Activated CD4-positive, alpha-beta T cell treated with anti-CD3 and anti-CD28 coated beads, Interleukin-2, Interleukin-4, amounts not matched to agents 100 ng/mL and 50 ng/mL, durations not matched to agents 16 hours and 8 hours (primary cell): Measurements from ENCODE around the gene MINDY4.

Source experiments
- DNase-seq: peaks from one replicate; pipeline ENCODE4 v3.0.0-alpha.2; 2020; ENCODE audit warnings: low spot score

Gene MINDY4

DNA sequence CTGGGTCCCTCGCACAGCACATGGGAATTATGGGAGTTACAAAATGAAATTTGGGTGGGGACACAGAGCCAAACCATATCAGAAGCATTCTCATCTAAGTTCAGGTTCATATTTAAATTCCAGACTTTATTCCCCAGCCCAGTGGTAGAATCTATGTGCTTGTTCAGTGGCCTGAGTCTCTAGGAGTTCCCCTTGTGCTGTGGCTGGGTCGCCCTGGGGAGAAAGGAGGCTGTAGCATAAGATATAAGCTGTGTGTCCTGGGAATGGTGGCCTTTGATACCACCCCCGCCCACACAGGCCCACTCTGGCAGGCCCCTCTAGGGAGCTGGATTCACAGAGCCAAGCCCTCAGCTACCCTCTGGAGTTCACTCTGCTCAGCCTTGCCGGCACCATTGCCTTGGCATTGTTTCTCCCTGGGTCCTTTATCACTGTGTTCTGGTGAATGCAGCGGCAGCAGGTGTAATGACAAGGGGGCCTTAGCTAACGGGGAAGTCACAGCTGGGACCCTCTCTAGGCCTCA lies 64.2 kb downstream of the MINDY4 start:
- DNase-seq: no peak

DNA sequence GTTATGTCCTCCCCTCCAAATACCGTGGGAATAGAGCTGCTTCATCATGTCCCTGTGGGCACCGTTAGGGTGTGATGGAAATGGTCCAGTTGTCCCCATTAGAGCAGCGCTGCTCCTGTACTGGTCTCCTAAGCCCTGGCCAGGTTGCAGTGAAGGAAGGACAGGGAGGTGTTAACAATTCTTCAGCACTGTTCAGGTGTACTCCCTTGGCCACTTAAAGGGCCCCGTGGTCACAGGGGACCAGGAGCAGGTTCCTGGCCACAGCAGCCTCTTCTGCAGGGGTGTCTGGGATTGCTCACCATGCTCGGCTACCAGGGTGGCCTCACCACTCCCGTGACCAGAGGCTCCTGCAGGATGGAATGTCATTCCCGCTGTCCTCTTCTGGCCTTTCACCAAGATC lies 65.8 kb downstream of the MINDY4 start:
- DNase-seq: no peak

DNA sequence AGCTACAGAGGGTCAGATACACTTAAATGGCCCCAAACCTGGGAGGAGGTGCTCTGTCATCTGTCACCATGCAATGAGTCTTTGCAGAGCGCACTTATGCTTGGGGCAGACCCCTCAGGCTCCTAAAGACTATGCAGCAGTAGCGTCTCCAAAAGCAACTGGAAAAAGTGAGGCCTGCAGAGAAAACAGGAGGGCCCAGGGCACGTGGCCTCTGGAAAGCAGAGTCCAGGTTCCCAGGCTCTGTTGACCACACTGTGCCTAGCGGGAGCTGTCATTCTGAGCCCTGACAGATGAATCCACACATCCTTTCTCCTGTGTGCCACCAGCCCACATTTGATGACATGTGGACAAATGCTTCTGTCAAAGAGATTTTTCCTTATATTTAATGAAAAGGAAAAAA lies 66.4 kb downstream of the MINDY4 start:
- no peak for DNase-seq

DNA sequence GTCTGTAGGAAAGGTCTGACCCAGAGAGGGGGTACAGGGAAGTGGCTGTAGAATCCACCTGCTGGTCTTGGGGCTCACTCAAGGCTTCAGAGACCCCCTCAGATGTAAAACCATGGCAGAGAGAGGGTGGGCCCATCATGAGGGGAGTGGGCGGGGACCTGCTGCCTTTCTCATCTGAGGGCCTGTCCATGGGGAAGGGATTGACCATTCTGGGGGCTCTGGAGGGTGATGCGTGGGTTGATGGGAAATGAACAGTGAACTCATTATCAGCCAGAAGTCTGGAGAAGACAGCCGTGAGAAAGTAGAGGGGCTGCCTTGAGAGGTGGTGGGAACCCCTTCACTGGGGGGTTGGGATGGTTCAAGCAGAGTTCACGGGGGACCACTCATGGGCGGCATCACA lies 66.8 kb downstream of the MINDY4 start:
- DNase-seq: no peak

DNA sequence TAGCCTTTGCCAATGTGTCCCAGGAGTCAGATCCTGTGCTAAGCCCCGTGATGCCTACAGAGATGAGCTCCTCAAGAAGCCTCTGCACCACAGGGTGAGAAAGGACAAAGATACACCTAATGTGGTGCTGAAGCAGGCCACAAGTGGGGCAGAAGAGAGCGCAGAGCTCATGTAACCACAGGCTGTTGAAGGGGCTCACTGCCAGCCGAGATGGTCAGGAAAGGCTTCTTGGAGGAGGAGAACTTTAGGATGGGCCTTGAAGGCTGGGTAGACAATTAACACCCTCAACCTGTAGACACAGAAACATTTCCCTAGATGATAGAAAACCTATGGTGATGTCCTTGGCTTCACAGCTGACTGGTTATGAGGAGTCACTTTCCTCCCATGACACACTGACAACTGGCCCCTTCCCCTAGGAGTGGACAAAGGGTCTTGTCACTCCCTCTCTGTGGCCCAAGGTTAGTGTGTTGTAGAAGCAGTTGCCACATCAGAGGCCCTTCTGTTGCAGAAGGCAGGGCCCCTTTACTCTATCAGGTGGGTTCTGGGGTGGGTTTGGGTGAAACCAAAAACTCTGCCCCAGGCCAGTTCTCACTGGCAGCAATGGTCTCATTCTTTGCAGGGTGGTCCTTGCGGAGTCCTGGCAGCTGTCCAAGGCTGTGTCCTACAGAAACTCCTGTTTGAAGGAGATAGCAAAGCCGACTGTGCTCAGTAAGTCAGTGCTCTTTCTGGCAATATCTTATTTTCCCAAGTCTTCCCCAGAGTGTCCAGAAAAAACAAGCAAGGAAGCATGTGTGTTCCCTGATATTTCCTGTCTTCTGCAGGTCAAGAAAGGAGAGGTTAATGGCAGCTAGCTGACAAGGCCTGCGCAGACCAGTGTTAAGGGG lies 69.2 kb downstream of the MINDY4 start:
- DNase-seq: no peak

DNA sequence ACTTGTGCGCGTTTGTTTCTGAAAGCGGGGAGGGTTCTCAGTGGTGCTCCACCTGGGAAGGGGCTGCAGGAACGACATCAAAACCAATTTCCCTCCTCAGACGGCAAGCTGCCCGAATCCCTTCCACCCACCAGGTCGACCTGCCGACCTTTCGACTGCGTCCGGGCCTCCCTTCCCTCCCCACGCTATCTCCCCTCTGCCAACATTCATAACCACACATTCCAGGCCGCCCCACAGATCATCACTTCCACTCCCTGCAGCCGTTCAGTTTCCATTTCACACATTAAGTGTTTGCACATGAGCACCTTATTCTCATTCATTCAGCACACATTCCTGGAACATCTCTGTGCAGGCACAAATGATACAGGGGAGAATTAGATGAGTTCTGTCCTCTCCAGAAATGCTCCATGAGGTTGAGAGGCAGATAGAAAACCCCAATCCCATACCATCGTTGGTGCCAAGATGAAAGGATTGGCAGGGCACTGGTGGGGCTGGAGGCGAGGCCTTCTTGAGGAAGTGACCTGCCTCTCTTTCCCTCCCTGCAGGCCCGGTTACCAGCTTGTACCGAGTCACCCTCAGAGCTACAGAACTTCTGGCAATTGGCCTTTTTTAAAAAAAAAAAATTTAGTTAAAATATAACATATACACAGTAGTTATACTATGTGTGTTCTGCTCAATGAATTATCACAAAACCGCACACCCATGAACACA lies 70.0 kb downstream of the MINDY4 start:
- DNase-seq: no peak

DNA sequence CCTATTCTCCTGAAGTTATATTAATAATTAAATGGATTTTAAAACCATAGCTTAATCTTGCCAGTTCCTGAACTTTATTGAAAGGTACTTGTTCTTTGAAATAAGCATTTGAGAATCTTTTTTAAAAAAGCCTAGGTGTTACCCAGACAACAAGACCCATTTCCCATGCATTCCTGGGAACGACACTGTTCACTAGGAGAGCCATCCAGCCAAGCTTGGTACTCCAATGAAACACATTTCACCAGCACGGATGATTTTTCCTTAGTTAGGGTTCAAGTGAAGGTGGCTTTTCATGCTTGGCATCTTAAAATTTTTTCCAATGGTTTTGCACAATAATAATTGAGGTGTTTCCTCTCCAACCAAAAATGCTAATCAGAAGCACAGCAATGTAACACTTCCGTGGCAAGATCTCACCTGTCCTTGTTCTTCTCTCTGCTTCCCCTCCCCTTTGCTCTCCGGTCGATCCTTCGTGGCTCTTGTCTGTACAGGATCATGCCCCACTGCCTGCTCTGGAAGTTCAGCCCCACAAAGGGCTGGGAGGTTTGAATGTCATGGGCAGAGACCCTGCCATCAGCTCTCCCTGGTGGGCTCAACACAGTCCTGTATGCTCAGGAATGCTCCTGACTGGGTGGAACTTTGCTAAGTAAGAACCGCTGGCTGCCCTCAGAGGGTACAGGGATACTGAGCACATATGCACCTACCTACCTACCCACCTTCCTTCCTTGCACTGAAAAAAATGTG lies 70.8 kb downstream of the MINDY4 start:
- DNase-seq: no peak

DNA sequence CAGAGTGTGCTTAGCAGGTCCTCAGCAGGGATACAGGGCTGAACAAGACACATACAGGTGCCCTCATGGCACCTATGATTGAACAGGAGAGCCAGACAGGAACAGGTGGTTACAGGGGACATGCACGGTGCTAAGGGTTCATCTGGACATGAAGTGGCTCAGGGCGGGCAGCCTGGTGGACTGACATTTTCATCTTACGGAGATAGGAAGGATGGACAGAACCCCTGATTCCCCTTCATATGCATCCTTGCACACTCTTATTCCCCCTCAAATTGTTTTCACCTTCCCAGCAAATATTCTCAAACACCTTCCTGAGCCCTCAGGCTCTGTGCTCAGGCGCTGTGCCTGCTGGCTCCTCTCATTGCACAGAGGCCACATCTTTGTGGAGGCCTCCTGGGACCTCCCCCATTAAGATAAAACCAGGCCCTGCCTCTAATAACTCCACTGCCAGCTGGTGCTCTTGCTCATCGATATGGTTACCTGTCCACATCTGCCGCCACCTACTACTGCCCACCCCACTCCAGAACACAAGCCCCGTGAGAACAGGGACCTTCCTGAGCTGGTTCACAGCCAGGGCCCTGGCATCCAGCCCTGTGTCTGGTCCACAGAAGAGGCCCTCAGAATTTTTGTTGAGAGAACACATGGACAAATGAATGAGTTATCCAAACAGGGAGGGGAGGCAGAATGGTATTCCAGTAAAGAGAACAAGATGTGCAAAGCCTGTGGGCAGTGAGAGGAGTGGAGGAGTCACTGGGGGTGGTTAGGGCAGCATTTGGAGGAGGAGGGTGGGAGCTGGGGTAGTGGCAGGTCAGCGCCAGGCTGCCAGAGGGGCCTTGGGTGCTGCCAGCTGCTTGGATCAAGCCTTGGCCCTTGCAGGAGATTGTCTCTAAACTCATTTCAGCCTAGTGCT lies 71.6 kb downstream of the MINDY4 start:
- DNase-seq: no peak

DNA sequence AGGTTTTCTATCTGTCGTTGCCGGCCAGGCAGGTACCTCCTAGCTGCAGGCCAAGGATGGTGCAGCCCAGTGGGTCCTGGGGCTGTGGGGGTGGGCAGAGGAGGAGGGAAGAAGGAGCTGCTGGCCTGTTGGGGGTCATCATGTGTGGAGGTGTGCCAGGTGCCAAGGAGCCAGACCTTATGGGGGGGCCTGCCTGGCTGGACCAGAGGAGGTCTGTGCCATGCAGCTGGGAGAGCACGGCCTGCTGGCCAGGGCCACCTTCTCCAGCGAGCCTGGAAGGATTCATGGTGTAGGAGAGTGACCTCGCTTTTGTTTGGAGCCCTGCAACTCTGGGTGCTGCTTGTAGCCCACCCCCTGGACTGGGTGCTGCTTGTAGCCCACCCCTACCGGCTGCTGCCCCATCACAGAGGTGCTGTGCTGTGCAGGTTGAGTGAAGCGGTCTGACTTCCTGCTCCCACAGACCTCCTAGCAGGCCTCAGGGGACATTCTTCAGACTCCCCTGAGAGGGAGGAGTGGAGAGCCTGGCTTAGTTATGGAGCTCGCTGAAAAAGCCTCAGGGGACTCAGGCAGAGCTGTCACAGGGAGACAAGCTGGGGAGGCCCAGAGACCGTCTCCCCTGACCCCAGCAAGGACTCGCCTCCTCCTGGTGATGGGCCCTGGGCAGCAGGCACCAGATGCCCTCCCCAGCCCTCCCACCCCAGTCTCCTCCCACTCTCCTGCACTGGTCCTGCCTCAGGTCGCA lies 72.7 kb downstream of the MINDY4 start:
- DNase-seq: no peak

DNA sequence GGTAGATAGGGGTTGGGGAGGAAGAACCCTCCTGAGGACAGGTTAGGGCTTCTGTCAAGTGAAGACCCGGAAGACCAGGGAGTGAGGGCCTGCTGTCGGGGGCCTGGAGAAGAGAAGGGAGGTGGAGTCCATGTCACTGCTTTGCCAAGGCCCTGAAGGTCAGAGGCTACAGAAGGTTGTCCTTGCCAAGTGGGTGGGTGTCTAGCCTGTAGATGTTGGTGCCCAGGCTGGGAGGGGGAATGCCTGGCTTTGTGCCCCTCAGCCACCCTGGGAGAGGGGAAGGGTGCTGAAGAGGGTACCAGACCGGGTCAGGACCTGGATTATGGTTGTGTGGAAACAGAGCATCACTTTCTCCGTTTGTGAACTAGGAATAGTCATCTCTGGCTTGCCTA lies 73.3 kb downstream of the MINDY4 start:
- DNase-seq: no peak

DNA sequence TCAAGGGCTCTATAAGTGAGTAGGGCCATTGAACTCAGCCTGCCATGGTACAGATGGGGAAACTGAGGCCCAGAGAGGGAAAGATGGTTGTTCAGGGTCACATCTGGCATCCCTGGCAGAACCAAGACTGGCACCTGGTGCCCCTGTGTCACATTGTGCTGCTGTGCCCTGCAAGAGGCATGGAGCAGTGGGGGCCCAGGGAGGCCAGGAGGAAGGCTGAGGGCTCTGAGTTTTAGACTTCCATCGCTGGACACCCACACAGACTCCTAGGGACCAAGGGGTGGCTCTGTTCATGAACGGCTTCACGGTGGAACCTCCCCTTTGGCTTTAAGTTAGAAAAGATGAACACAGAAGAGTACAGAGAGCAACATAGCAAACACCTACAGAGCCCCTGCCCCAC lies 73.7 kb downstream of the MINDY4 start:
- no peak for DNase-seq

DNA sequence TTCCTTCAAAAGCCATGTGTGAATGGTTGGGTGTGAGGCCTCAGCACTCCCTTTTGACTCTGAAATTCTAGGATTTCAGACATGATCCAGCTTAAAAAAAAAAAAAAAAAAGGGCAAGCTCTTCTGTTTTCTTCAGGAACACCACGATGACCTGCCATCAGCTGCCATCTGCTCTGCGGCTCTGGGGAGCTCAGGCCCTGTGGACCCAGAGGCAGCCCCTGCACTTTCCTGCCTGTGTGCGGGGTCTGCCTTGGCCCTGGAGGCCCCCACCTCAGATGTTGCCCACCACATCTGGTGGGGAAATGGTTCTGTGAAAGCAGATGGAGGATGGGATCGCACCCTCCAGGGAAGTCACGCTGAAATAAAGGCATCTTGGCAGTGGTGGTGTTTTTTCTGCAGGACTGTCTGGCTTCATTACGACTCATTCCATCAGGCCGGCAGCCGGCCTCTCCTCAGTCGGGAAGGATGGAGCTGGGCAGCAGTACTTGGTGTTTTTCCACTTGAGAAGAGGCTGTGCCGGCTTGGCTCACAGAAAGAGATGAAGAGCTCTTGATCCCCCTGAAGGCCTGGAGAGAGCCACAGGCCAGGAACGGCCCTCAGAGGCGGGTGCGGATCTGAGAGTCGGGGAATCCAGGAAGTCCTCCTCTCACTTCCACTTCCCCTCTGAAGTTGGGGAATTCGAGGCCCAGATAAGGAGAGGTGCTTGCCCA lies 74.4 kb downstream of the MINDY4 start:
- DNase-seq: no peak

DNA sequence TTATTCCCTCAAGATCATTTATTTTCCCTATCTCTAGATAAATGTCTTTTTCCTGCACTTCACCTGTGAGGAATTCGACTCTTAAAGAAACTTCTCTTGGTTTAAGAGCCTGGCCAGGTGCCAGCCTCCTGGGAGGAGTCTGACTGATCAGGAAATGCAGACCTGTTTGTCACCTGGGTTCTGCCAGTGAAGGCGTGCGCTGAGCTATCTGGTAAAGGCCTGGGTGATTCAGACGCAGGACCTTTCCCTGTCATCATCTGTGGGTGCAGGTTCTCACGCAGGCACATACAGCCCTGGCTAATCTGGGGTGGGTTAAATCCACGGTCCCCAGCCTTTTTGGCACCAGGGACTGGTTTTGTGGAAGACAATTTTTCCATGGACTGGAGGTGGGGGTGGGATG lies 75.2 kb downstream of the MINDY4 start:
- DNase-seq: no peak

DNA sequence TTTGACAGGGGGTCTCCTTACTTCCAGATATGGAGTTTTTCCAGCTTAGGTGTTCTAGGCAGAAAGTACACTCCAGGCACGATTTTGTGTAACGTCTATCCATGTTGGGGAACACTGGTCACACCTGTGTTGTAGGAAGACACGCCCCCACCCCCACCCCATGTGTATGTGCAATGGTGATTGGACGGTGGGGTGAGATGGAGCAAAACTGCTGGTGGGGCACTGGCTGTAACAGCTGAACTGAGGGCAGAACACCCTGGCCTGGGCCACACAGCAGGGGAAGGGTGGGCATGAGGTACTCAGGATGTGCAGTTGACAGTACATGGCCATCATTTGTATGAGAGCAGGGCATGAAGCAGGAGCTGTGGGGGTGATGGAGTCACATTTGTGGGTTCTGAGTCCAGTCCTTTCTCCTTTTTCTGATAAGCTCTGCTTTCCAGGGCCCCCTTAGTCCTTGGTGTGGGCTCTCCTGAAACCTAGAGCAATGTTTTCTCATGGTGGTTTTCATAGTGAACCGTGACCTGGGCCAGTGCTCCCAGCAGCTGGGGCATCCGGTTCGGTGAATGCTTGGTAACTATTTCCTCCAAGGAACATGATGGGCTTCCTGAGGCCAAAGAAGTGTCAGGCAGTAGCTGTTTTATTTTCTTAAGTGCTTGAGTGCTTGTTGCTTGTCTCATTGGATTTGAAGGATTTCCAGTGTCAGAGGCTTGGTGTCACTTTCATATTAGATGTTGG lies 77.1 kb downstream of the MINDY4 start:
- DNase-seq: no peak

DNA sequence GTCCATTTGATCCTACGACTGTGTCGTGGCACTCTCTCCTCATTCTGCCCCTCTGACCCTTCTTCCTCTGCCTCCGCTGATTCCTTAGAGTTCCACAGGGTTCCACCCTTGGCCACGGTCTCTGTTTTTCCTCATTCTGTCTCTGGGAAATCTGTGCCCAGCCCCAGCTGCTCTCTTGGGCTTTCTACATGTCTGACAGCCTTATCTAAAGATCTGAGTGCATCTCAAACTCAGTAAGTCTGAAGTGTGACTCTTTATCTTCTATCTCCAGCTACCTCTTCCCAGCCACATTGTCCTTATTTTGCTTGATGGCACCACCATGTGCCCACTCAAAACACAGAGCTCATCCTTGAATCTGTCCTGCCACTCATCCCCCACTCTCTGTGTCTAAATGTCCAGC lies 78.3 kb downstream of the MINDY4 start:
- DNase-seq: no peak

DNA sequence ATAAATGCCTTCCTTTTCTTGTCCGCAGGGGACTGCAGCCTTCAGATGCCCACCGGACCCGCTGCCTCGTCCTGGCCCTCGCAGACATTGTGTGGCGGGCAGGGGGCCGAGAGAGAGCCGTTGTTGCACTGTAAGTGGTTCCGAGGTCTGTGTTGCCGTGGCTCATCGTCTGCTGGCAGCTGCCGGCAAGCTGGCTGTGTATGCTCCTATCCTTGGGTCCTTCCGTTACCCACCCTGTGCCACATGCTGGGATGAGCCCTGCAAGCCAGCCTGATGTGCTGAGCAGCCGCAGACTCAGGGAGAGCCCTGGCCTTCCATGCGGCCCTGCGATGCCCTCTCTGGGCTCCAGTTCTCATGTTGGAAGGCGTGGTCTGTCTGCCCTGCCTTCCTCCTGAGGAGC lies 79.2 kb downstream of the MINDY4 start:
- DNase-seq: no peak

DNA sequence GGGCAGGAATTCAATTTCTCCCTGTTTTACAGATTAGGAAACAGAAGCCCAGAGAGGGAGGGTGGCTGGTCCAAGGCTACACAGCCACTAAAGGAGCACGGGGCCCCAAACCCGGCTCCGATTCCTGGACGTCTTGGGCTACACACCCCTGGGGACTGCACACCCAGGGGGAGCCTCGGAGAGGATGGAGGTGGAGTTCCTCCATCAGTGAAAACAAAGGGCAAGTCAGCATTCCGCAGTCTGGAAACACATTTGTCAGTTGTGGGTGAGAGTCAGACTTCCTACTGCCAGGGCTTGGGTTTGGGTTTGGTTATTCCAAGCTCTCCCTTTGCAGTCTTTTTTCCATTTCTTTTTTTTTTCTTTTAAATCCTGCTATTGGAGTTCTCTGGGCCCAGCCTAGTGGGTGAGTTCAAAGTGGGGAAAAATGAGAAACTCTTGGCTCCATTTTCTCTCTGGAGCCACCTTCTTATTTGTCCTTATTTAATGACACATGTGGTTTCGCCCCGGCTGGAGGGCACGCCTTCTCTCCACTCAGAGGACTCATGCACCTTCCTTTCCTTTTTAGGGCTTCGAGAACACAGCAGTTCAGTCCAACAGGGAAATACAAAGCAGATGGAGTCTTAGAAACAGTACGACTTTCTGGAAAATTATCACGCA lies 80.6 kb downstream of the MINDY4 start:
- DNase-seq: no peak

DNA sequence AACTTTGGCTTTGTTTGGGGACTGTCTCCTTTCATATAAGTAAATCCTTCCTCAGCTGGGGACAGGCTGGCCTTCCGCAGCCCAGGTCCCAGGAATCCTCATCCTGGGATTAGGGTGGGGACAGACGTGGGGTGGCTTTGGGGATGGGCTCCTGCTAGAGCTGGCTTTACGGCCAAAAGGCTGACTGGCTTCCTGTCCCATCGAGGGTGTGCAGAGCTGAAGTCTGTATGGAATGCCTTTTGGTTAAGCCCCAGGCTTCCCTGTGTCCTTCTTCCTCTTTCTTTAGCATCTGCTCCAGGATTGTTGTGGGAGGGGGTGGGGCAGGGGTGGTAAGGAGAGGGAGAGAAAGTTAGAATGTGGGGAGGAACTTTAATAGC lies 81.1 kb downstream of the MINDY4 start:
- no peak for DNase-seq

DNA sequence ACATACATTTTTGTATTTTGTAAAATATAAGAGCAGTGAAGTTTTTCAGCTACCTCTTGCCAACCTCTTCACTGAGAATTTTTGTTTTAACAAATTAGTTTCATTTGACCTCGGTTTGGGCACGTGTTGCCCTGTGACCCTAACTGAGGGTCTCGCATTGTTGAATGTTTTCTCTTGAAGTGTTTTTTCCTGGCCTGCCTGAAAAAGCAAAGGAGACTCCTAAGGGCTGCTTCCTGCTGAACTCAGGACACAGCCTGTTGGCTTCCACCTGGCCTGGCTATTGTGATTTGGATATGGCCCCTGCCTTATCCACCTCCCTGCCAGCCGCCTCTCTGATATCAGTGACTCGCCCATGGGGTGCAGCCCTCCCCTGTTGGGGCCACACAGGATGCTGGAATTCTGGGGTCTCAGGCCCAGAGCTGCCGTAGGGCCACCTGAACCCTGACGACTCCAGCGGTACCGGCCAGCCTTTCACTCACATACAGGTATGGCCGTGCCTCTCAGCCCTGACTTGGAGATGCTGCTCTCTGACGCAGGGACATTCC lies 81.6 kb downstream of the MINDY4 start:
- no peak for DNase-seq
